GM23248 (cell line): ENCODE results near the gene BCL2.

Experiments
- EZH2 ChIP-seq: fragments of 200-600 bp; sonication (generic); IDR thresholded peaks from 2 replicates; pipeline ENCODE4 v1.6.1; 2018; ENCODE audit warnings: antibody characterized with exemption, mild to moderate bottlenecking; ENCODE audit not compliant: insufficient read depth, poor library complexity, severe bottlenecking
- EZH2phosphoT487 ChIP-seq: fragments of 200-600 bp; sonication (generic); IDR thresholded peaks from 2 replicates; pipeline ENCODE4 v1.6.1; 2018; ENCODE audit warnings: antibody characterized with exemption, moderate library complexity, mild to moderate bottlenecking, low read depth; ENCODE audit not compliant: insufficient read depth

DNA sequence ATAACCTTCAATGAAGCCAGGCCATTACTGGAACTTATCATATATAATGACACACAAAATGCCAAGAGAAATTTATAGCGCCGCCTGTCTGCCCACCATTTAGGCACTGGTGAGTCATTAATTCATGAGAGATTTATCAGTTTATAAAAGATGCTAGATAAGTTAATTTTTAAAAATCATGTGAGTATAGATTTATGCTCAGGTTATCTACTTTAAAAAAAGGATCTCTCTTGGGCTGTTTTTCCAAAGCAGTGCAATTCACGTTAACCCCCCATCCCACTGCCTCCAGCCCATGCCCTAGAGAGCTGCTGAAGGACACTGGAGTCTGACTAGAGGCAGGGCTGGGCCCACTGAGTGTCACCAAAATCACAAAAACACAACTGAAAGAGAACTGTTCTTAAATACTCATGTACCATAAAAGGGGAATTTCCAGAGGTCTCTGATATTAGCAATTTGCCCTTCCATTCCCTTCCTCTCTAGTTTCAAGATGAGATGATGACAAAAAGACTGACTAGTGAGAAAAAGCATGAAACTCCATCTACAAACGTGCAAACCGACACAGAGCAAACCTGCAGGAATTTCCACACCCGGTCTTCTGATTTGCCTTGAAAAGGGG is 160.8 kb downstream of the BCL2 start:
- no peak for TF ChIP-seq EZH2phosphoT487
- no peak for TF ChIP-seq EZH2
